Astrocyte of the cerebellum (primary cell): ENCODE results near the gene RTN4R.
"Not testable (repeated sequence)": the region's sequence is repeated elsewhere in the genome, so short reads cannot be mapped to it uniquely, and the experiment has no call there.

Experiments used
- DNase-seq: peaks from one replicate; pipeline ENCODE4 v3.0.0-alpha.2; 2011; ENCODE audit warnings: low read depth
- H3K4me3 ChIP-seq: 2 replicates; pipeline ENCODE4 v1.5.1; 2011; ENCODE audit warnings: mild to moderate bottlenecking, low read depth, low read length, moderate library complexity
- in situ Hi-C: cut with HindIII; loops from 2 replicates; pipeline ENCODE4 v1.10.0; 2017; ENCODE audit warnings: low sequenced_read_pairs
- TF ChIP-seq, protein P1 (sequence below): IDR thresholded peaks from 2 replicates; pipeline ENCODE4 v1.5.1; 2012; ENCODE audit warnings: low read length, low read depth, moderate library complexity, mild to moderate bottlenecking; ENCODE audit errors: missing control alignments

The RTN4R gene

DNA sequence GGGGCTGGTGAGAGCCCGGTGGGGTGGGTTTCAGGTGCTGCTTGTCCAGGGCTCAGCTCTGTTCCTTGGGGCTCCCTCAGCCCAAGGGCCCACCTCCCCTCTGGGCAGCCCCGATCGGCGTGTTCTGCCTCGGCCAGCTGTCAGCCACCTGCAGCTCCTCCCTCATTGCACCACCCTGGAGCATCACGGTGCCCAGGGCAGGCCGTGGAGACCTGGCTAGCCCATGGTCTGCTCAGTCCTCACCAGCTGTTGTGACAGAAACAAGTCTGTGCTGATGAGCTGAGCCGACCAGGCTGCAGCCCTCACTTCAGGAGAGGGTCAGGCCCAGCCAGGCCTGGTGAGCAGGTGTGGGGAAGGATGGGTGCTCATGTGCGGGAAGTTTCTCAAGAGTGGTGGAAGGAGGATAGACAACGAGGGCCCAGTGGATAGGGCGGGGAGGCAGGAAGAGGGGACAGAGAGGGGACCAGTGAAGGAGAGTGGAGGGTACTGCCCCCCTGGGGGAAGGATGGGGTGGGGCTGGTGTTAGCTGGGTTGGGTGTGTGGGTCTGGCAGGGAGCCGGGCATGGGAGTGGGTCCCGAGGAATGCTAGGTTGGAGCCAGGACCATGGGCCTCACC lies 16.5 kb upstream of the RTN4R start:
- no peak overlapping the region for H3K4me3 ChIP-seq
- no peak for DNase-seq
- TF ChIP-seq, protein P1, sequence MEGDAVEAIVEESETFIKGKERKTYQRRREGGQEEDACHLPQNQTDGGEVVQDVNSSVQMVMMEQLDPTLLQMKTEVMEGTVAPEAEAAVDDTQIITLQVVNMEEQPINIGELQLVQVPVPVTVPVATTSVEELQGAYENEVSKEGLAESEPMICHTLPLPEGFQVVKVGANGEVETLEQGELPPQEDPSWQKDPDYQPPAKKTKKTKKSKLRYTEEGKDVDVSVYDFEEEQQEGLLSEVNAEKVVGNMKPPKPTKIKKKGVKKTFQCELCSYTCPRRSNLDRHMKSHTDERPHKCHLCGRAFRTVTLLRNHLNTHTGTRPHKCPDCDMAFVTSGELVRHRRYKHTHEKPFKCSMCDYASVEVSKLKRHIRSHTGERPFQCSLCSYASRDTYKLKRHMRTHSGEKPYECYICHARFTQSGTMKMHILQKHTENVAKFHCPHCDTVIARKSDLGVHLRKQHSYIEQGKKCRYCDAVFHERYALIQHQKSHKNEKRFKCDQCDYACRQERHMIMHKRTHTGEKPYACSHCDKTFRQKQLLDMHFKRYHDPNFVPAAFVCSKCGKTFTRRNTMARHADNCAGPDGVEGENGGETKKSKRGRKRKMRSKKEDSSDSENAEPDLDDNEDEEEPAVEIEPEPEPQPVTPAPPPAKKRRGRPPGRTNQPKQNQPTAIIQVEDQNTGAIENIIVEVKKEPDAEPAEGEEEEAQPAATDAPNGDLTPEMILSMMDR: no peak
- in situ Hi-C loops: no loop called here

DNA sequence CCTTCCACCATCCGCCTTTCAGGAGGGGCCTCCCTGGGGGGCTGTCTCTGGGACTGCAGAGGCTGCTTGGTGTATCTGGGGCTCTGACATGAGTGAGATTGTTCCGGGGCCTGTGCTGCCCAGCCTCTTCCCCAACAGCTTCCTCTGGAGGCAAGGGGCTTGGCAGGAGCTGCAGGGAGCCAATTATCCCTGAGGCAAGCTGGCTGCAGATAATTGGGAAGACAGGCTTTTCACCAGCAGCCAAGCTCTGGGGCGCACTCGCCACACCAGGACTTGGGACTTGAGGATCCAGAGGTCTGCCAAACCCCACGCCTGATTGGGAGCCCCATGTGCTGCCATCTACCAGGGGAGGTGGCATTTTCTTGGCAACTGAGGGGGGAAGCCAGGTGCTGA lies 15.6 kb upstream of the RTN4R start:
- TF ChIP-seq, protein P1: no peak
- no peak for DNase-seq
- no peak overlapping the region for H3K4me3 ChIP-seq
- in situ Hi-C loops: no loop called here

- in situ Hi-C loops: no loop called here
- DNase-seq: no peak
- TF ChIP-seq, protein P1: no peak
- H3K4me3 ChIP-seq: no peak overlapping the region
Measured at GRCh38 chr22:20282901-20283673, 15.0 kb upstream of the RTN4R start.

GRCh38 chr22:20281891-20282290 lies 13.8 kb upstream of the RTN4R start:
- no peak for DNase-seq
- in situ Hi-C loops: no loop called here
- H3K4me3 ChIP-seq: no peak overlapping the region
- TF ChIP-seq, protein P1: no peak

DNA sequence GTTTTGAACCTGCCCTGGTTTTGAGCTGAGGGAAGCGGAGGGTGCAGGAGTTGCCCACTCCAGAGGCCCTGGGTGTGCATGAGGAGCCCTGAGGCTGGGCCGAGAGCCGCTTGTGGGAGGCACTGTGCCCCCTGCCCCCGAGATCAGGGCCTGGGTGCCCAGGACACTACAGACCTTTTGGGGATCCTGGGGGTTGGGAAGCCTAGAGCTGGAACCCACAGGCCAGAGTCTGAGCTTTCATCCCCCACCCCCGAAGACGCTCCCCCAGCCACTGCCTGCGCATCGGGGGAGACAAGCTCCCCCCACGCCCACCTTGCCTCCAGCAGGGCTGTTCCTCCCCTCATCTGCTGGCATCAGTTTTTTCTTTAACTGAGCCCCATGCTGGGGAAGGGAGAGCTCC lies 13.4 kb upstream of the RTN4R start:
- H3K4me3 ChIP-seq, in situ Hi-C loops, DNase-seq: not testable (repeated sequence)

- no peak overlapping the region for H3K4me3 ChIP-seq
- TF ChIP-seq, protein P1: no peak
- no peak for DNase-seq
- in situ Hi-C loops: no loop called here
Measured at GRCh38 chr22:20280866-20281265, 12.7 kb upstream of the RTN4R start.

DNA sequence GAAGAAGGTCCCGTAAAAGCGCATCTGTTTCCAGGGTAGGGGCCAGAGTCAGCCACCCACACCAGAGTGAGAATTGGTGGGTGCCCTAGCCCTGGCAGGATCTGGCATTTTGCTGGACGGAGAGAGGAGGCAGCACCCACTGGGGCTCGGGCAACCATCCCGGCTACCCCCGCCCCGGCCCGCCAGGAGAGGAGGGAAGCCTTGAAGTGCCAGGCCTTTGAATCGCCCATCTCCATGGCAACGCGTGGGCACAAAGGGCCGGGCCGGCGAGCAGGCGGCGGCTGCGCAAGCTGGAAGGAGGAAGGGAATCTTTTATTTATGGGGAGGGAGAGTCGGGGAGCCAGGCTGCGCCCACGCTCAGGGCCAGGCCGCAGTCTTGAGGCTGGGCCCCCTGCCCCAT lies 12.0 kb upstream of the RTN4R start:
- H3K4me3 ChIP-seq, in situ Hi-C loops, DNase-seq: not testable (repeated sequence)
